NK-92 (cell line): ENCODE data around the gene FBN3.

Experiments used
- DNase-seq: peaks from one replicate; lab custom pipeline; 2025; ENCODE audit not compliant: unreplicated experiment; lab: John Stamatoyannopoulos, UW

The FBN3 gene

GRCh38 chr19:8093740-8094139 is 55.7 kb downstream of the FBN3 start:
- DNase-seq = no peak

- no peak for DNase-seq
Observed at GRCh38 chr19:8090950-8091349, 58.4 kb downstream of the FBN3 start.

- DNase-seq = no peak
Observed at GRCh38 chr19:8089664-8090601, 59.5 kb downstream of the FBN3 start.

GRCh38 chr19:8088752-8089663 is 60.4 kb downstream of the FBN3 start:
- DNase-seq = no peak

- DNase-seq = no peak
Observed at GRCh38 chr19:8087876-8088275, 61.5 kb downstream of the FBN3 start.

- no peak for DNase-seq
Observed at GRCh38 chr19:8086849-8087248, 62.5 kb downstream of the FBN3 start.

GRCh38 chr19:8085598-8086408 is 63.6 kb downstream of the FBN3 start:
- DNase-seq = no peak

GRCh38 chr19:8084152-8084551 is 65.2 kb downstream of the FBN3 start:
- DNase-seq = no peak

- no peak for DNase-seq
Observed at GRCh38 chr19:8083141-8083540, 66.3 kb downstream of the FBN3 start.

GRCh38 chr19:8081569-8082550 is 67.5 kb downstream of the FBN3 start:
- no peak for DNase-seq

GRCh38 chr19:8080832-8081231 is 68.6 kb downstream of the FBN3 start:
- no peak for DNase-seq

GRCh38 chr19:8079988-8080387 is 69.4 kb downstream of the FBN3 start:
- DNase-seq = no peak

- no peak for DNase-seq
Observed at GRCh38 chr19:8075158-8076074, 74.0 kb downstream of the FBN3 start.

- DNase-seq = no peak
Observed at GRCh38 chr19:8074501-8074900, 74.9 kb downstream of the FBN3 start.

- no peak for DNase-seq
Observed at GRCh38 chr19:8071912-8072311, 77.5 kb downstream of the FBN3 start.

GRCh38 chr19:8069096-8069973 is 80.1 kb downstream of the FBN3 start:
- no peak for DNase-seq

GRCh38 chr19:8065875-8066261 is 83.5 kb downstream of the FBN3 start:
- DNase-seq = no peak
